HEK293T (cell line): ENCODE results near the gene DRAM2.
A peak's percentile ranks its signal among the peaks of the same experiment; 100 is the strongest.

Experiments
- CTCF ChIA-PET: fragments of 350-600 bp; formaldehyde crosslinking; extraction: SDS; loops from one replicate; lab custom pipeline; 2021; ENCODE audit warnings: antibody characterized with exemption, inconsistent platforms; lab: Yijun Ruan, JAX
- POLR2A ChIA-PET: fragments of 350-600 bp; formaldehyde crosslinking; extraction: SDS; loops from one replicate; lab custom pipeline; 2020; ENCODE audit warnings: antibody characterized with exemption, inconsistent platforms; lab: Yijun Ruan, JAX
- DNase-seq: peaks from one replicate; pipeline ENCODE4 v3.0.0; 2012; ENCODE audit warnings: mixed read lengths; ENCODE audit errors: extremely low spot score
- ARNT ChIP-seq: fragments of 450-650 bp; IDR thresholded peaks from 2 replicates; pipeline ENCODE4 v1.6.1; 2017; ENCODE audit warnings: mild to moderate bottlenecking
- BHLHE40 ChIP-seq: fragments of 450-650 bp; IDR thresholded peaks from 2 replicates; pipeline ENCODE4 v1.6.1; 2016; ENCODE audit warnings: mild to moderate bottlenecking, moderate library complexity, borderline replicate concordance
- CTBP1 ChIP-seq: fragments of 450-650 bp; IDR thresholded peaks from 2 replicates; pipeline ENCODE4 v1.6.1; 2016; ENCODE audit warnings: borderline replicate concordance
- ELF4 ChIP-seq: fragments of 450-650 bp; IDR thresholded peaks from 2 replicates; pipeline ENCODE4 v1.6.1; 2017; ENCODE audit warnings: antibody characterized with exemption
- FOXA1 ChIP-seq: fragments of 450-650 bp; IDR thresholded peaks from 2 replicates; pipeline ENCODE4 v1.6.1; 2016; ENCODE audit warnings: mild to moderate bottlenecking
- FOXK2 ChIP-seq: fragments of 450-650 bp; IDR thresholded peaks from 2 replicates; pipeline ENCODE4 v1.6.1; 2016; ENCODE audit warnings: mild to moderate bottlenecking
- FOXM1 ChIP-seq: fragments of 450-650 bp; IDR thresholded peaks from 2 replicates; pipeline ENCODE4 v1.6.1; 2017; ENCODE audit warnings: mild to moderate bottlenecking, borderline replicate concordance
- HDGF ChIP-seq: fragments of 450-650 bp; IDR thresholded peaks from 2 replicates; pipeline ENCODE4 v1.6.1; 2017; ENCODE audit warnings: antibody characterized with exemption, borderline replicate concordance
- L3MBTL2 ChIP-seq: fragments of 450-650 bp; conservative IDR thresholded peaks from 2 replicates; pipeline ENCODE4 v1.6.1; 2016; ENCODE audit warnings: mild to moderate bottlenecking
- LEF1 ChIP-seq: fragments of 450-650 bp; IDR thresholded peaks from 2 replicates; pipeline ENCODE4 v1.6.1; 2017; ENCODE audit warnings: mild to moderate bottlenecking, borderline replicate concordance
- NFRKB ChIP-seq: fragments of 450-650 bp; IDR thresholded peaks from 2 replicates; pipeline ENCODE4 v1.6.1; 2016; ENCODE audit warnings: mild to moderate bottlenecking, moderate library complexity
- PKNOX1 ChIP-seq: fragments of 450-650 bp; IDR thresholded peaks from 2 replicates; pipeline ENCODE4 v1.6.1; 2016
- SP1 ChIP-seq: fragments of 450-650 bp; IDR thresholded peaks from 2 replicates; pipeline ENCODE4 v1.6.1; 2017
- SUZ12 ChIP-seq: fragments of 450-650 bp; IDR thresholded peaks from 2 replicates; pipeline ENCODE4 v1.6.1; 2016; ENCODE audit warnings: mild to moderate bottlenecking
- TARDBP ChIP-seq: fragments of 450-650 bp; IDR thresholded peaks from 2 replicates; pipeline ENCODE4 v1.6.1; 2016
- ZNF384 ChIP-seq: fragments of 450-650 bp; IDR thresholded peaks from 2 replicates; pipeline ENCODE4 v1.6.1; 2016

Gene DRAM2

GRCh38 chr1:111145963-111146768, 6.3 kb upstream of the DRAM2 start:
- TF ChIP-seq ELF4 (no peak), FOXM1 (no peak), SUZ12 (no peak), TARDBP (no peak), CTBP1 (no peak), BHLHE40 (no peak), ARNT (no peak), L3MBTL2 (no peak), LEF1 (no peak), FOXA1 (no peak), FOXK2 (no peak), SP1 (no peak), HDGF (no peak), NFRKB (no peak), ZNF384 (no peak), PKNOX1 (no peak)
- POLR2A ChIA-PET = no interaction called here
- CTCF ChIA-PET = no interaction called here
- DNase-seq = no peak

GRCh38 chr1:111145542-111145941, 5.6 kb upstream of the DRAM2 start:
- POLR2A ChIA-PET = no interaction called here
- TF ChIP-seq FOXK2 = no peak
- DNase-seq = no peak
- CTCF ChIA-PET = no interaction called here

GRCh38 chr1:111142356-111142975, 2.6 kb upstream of the DRAM2 start:
- CTCF ChIA-PET = no interaction called here
- DNase-seq = no peak
- TF ChIP-seq SUZ12 = no peak
- TF ChIP-seq FOXK2 = no peak
- TF ChIP-seq FOXA1 = no peak
- TF ChIP-seq PKNOX1 = no peak
- no peak for TF ChIP-seq BHLHE40
- no peak for TF ChIP-seq ELF4
- no peak for TF ChIP-seq ZNF384
- TF ChIP-seq HDGF = no peak
- no peak for TF ChIP-seq FOXM1
- TF ChIP-seq NFRKB = no peak
- TF ChIP-seq L3MBTL2 = no peak
- no peak for TF ChIP-seq ARNT
- TF ChIP-seq CTBP1 = no peak
- TF ChIP-seq SP1 = no peak
- POLR2A ChIA-PET = interaction anchor here (1.1 kb wide), 1 partner anchor 11 kb away, joined by 3 read pairs; no protein-coding TSS in a partner anchor

- ChIA-PET POLR2A (interaction anchor here (1.0 to 2.7 kb wide), 2 partner anchors 9 to 13 kb away, joined by 4 to 8 read pairs; no protein-coding TSS in a partner anchor), CTCF (interaction anchor here (0.7 kb wide), 1 partner anchor 15 kb away, joined by 3 read pairs; no protein-coding TSS in a partner anchor)
- DNase-seq = no peak
- no peak for TF ChIP-seq ELF4
- TF ChIP-seq LEF1 = no peak
- TF ChIP-seq HDGF = no peak
- TF ChIP-seq ZNF384 = no peak
- no peak for TF ChIP-seq FOXK2
- TF ChIP-seq CTBP1 = no peak
- TF ChIP-seq FOXA1 = no peak
- TF ChIP-seq TARDBP = no peak
- no peak for TF ChIP-seq L3MBTL2
- TF ChIP-seq PKNOX1 = no peak
- TF ChIP-seq SUZ12 = no peak
Measured at GRCh38 chr1:111141245-111142220, 1.6 kb upstream of the DRAM2 start.

GRCh38 chr1:111140680-111140967, 731 bp upstream of the DRAM2 start:
- ChIA-PET POLR2A (interaction anchor here (1.0 to 2.7 kb wide), 2 partner anchors 10 to 14 kb away, joined by 4 to 8 read pairs; no protein-coding TSS in a partner anchor), CTCF (no interaction called here)
- no peak for TF ChIP-seq ARNT
- no peak for TF ChIP-seq HDGF
- TF ChIP-seq FOXK2 = no peak
- no peak for TF ChIP-seq PKNOX1
- no peak for TF ChIP-seq CTBP1
- no peak for TF ChIP-seq LEF1
- no peak for TF ChIP-seq BHLHE40
- no peak for TF ChIP-seq NFRKB
- no peak for TF ChIP-seq TARDBP
- DNase-seq = peak; percentile 73
